ENCODE data around the gene ROBO1. TPM values are rescaled to one million over a fixed set of nuclear protein-coding genes. Genes with fewer than 3 reads are reported as not detected.

ROBO1 gene
- total and polyA plus RNA-seq, 9 donors: 26.2 to 77.2 (median 38.7) TPM

GRCh38 chr3:79639855-79640254, 127.9 kb downstream of the ROBO1 start:
- no CpG with 5 or more reads among the region's 2 CpGs for WGBS (ENCODE audit: insufficient coverage)
- Histone ChIP-seq H3K36me3 (ENCODE audit: control insufficient read depth, insufficient read depth, low read length) (no peaks in the 10 kb centered on the region), H3K4me3 (ENCODE audit: low read length) (no peak overlapping the region), H3K27me3 (ENCODE audit: control insufficient read depth, insufficient read depth, low read length) (no peaks in the 10 kb centered on the region), H3K27ac (ENCODE audit: low read length) (no peak overlapping the region), H3K4me1 (ENCODE audit: control insufficient read depth, insufficient read depth, low read length) (no peaks in the 10 kb centered on the region), H3K9me3 (replicated peaks; ENCODE audit: control insufficient read depth, low read depth, low read length) (no peaks in the 10 kb centered on the region)
- DNase-seq: no peak

DNA sequence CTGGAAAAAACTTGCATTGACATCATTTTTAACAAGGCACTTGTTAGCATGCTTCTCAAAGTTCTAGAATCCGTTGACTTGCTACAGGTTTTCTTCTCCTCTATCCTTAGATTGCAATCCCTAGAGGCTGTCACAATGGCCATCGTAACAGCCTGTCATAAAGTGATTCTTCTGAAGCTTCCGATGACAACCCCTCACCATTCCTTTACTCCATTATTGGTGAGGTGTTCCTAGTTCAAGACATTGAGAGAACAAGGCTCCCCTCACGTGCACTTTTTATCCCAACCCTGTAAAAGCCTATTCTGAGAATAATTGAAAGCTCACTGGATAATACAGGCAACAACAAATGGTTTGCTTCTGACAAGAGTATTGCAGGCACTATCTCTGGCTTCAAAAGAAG, 131.4 kb downstream of the ROBO1 start:
- Histone ChIP-seq H3K4me3 (ENCODE audit: low read length) (no peak overlapping the region), H3K27ac (ENCODE audit: low read length) (no peak overlapping the region), H3K36me3 (ENCODE audit: control insufficient read depth, insufficient read depth, low read length) (no peaks in the 10 kb centered on the region), H3K9me3 (replicated peaks; ENCODE audit: control insufficient read depth, low read depth, low read length) (no peaks in the 10 kb centered on the region), H3K27me3 (ENCODE audit: control insufficient read depth, insufficient read depth, low read length) (no peaks in the 10 kb centered on the region), H3K4me1 (ENCODE audit: control insufficient read depth, insufficient read depth, low read length) (no peaks in the 10 kb centered on the region)
- WGBS (ENCODE audit: insufficient coverage): no CpG with 5 or more reads among the region's 4 CpGs
- no peak for DNase-seq

GRCh38 chr3:79632842-79633241, 135.0 kb downstream of the ROBO1 start:
- H3K4me3 ChIP-seq (ENCODE audit: low read length): no peak overlapping the region
- H3K36me3 ChIP-seq (ENCODE audit: control insufficient read depth, insufficient read depth, low read length): no peaks in the 10 kb centered on the region
- no peaks in the 10 kb centered on the region for H3K4me1 ChIP-seq (ENCODE audit: control insufficient read depth, insufficient read depth, low read length)
- H3K27me3 ChIP-seq (ENCODE audit: control insufficient read depth, insufficient read depth, low read length): no peaks in the 10 kb centered on the region
- no peaks in the 10 kb centered on the region for H3K9me3 ChIP-seq (replicated peaks; ENCODE audit: control insufficient read depth, low read depth, low read length)
- WGBS (ENCODE audit: insufficient coverage): no CpG with 5 or more reads among the region's 1 CpG
- no peak for DNase-seq
- no peak overlapping the region for H3K27ac ChIP-seq (ENCODE audit: low read length)

DNA sequence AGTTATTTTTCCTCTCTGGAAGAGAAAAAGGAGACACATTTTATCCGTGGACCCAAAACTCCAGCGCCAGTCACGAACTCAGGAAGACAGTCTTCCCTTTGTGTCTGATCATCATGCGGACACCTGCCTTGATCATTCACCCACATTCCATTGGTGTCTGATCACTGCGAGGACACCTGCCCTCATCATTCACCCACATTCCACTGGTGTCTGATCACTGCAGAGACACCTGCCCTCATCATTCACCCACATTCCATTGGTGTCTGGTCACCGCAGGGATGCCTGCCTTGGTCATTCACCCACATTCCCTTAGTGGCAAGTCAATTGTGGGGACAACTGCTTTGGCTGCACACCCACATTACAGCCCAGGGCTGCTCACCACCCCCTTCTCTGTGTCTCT, 148.9 kb downstream of the ROBO1 start:
- H3K27me3 ChIP-seq (ENCODE audit: control insufficient read depth, insufficient read depth, low read length): no peaks in the 10 kb centered on the region
- DNase-seq: no peak
- peaks cover 36% of the 10 kb centered on the region for H3K9me3 ChIP-seq (replicated peaks; ENCODE audit: control insufficient read depth, low read depth, low read length)
- no peak overlapping the region for H3K27ac ChIP-seq (ENCODE audit: low read length)
- H3K36me3 ChIP-seq (ENCODE audit: control insufficient read depth, insufficient read depth, low read length): no peaks in the 10 kb centered on the region
- 95% methylated on average over 6 of the region's 6 CpGs for WGBS (ENCODE audit: insufficient coverage)
- no peaks in the 10 kb centered on the region for H3K4me1 ChIP-seq (ENCODE audit: control insufficient read depth, insufficient read depth, low read length)
- no peak overlapping the region for H3K4me3 ChIP-seq (ENCODE audit: low read length)

- no peaks in the 10 kb centered on the region for H3K36me3 ChIP-seq (ENCODE audit: control insufficient read depth, insufficient read depth, low read length)
- no peaks in the 10 kb centered on the region for H3K27me3 ChIP-seq (ENCODE audit: control insufficient read depth, insufficient read depth, low read length)
- DNase-seq: no peak
- H3K4me3 ChIP-seq (ENCODE audit: low read length): no peak overlapping the region
- H3K4me1 ChIP-seq (ENCODE audit: control insufficient read depth, insufficient read depth, low read length): no peaks in the 10 kb centered on the region
- WGBS (ENCODE audit: insufficient coverage): no CpG with 5 or more reads among the region's 1 CpG
- no peaks in the 10 kb centered on the region for H3K9me3 ChIP-seq (replicated peaks; ENCODE audit: control insufficient read depth, low read depth, low read length)
- no peak overlapping the region for H3K27ac ChIP-seq (ENCODE audit: low read length)
Measured at GRCh38 chr3:79606414-79606813, 161.4 kb downstream of the ROBO1 start.

DNA sequence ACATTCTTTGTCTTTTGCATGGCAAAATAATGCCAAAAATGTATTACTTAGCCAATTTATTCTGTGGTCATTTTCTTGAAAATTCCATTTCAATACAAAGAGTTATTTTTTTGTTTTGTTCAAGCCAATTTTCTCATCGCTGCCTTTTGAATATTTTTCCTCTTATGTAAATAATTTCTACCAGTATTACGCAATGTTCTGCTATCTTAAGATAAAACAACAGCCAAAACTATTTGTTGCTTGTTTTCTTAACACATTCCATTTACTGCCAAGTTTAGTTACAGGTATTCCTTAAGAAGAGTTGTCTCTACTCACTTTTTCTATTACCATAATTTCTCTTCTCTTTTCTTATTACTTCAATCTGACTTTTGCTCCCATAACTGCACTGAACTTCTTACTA, 163.1 kb downstream of the ROBO1 start:
- no peaks in the 10 kb centered on the region for H3K27me3 ChIP-seq (ENCODE audit: control insufficient read depth, insufficient read depth, low read length)
- no CpG with 5 or more reads among the region's 2 CpGs for WGBS (ENCODE audit: insufficient coverage)
- no peak for DNase-seq
- H3K9me3 ChIP-seq (replicated peaks; ENCODE audit: control insufficient read depth, low read depth, low read length): no peaks in the 10 kb centered on the region
- H3K4me1 ChIP-seq (ENCODE audit: control insufficient read depth, insufficient read depth, low read length): no peaks in the 10 kb centered on the region
- no peak overlapping the region for H3K4me3 ChIP-seq (ENCODE audit: low read length)
- no peak overlapping the region for H3K27ac ChIP-seq (ENCODE audit: low read length)
- H3K36me3 ChIP-seq (ENCODE audit: control insufficient read depth, insufficient read depth, low read length): no peaks in the 10 kb centered on the region

DNA sequence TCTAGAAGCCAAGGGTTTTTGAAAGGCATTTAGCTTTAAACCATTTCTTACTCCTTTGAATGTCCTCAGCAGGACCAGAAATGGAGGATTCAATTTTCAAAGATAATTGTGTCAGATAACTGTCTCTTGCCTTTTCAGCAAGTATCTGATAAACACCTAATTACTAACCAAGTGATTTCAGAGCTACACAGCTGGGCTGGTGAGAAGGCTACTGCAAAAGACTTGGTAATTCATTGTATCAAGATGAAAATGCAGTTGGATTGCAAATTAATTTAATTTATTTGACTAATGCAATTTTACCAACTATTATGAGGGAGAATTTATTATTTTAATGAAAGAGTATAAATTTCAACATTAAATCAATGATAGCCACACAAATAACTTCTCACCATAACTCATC, 165.4 kb downstream of the ROBO1 start:
- H3K27ac ChIP-seq (ENCODE audit: low read length): no peak overlapping the region
- H3K9me3 ChIP-seq (replicated peaks; ENCODE audit: control insufficient read depth, low read depth, low read length): no peaks in the 10 kb centered on the region
- no peaks in the 10 kb centered on the region for H3K27me3 ChIP-seq (ENCODE audit: control insufficient read depth, insufficient read depth, low read length)
- H3K4me1 ChIP-seq (ENCODE audit: control insufficient read depth, insufficient read depth, low read length): no peaks in the 10 kb centered on the region
- no peaks in the 10 kb centered on the region for H3K36me3 ChIP-seq (ENCODE audit: control insufficient read depth, insufficient read depth, low read length)
- H3K4me3 ChIP-seq (ENCODE audit: low read length): no peak overlapping the region
- no peak for DNase-seq

DNA sequence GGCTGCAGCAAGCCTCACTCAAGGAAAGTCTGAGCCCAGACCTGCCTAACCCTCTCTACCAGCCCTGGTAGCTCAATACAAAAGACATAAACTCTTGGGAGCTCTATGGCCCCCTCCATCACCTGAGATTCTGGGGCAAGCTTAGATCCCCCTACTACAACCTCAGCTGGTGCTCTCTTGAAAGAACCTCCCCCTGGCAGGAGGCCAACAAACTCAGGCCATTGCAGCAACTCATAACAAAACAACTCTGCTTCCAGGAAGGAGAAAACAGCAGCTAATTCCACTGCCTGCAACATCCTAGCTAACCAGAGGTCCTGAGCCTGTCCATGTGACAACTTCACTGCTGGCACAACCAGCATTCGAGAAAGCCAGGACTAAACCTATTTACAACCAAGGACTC, 169.2 kb downstream of the ROBO1 start:
- no peaks in the 10 kb centered on the region for H3K27me3 ChIP-seq (ENCODE audit: control insufficient read depth, insufficient read depth, low read length)
- H3K36me3 ChIP-seq (ENCODE audit: control insufficient read depth, insufficient read depth, low read length): no peaks in the 10 kb centered on the region
- DNase-seq: peak; percentile 11
- no peaks in the 10 kb centered on the region for H3K9me3 ChIP-seq (replicated peaks; ENCODE audit: control insufficient read depth, low read depth, low read length)
- no peaks in the 10 kb centered on the region for H3K4me1 ChIP-seq (ENCODE audit: control insufficient read depth, insufficient read depth, low read length)
- no peak overlapping the region for H3K27ac ChIP-seq (ENCODE audit: low read length)
- WGBS (ENCODE audit: insufficient coverage): no CpG with 5 or more reads among the region's 1 CpG
- no peak overlapping the region for H3K4me3 ChIP-seq (ENCODE audit: low read length)

DNA sequence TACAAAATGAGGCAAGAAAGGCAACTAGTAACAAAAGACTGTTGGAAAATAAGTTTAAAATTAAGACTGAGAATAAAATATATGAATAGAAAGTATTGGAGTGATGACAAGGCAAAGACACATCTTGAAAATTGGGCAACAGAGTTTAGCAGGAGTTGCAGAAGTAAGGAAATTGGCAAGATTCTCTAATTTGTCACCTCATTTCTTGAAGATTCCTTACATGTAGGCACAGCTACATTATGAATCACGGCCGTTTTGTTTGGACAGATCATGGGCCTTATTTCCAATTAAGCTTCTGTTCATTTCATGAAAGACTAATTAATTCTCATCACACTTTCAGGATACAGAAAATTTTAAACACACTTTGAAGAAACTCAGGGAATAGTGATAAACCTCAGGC, 170.1 kb downstream of the ROBO1 start:
- no peaks in the 10 kb centered on the region for H3K9me3 ChIP-seq (replicated peaks; ENCODE audit: control insufficient read depth, low read depth, low read length)
- WGBS (ENCODE audit: insufficient coverage): no CpG with 5 or more reads among the region's 2 CpGs
- H3K4me1 ChIP-seq (ENCODE audit: control insufficient read depth, insufficient read depth, low read length): no peaks in the 10 kb centered on the region
- H3K4me3 ChIP-seq (ENCODE audit: low read length): no peak overlapping the region
- no peaks in the 10 kb centered on the region for H3K36me3 ChIP-seq (ENCODE audit: control insufficient read depth, insufficient read depth, low read length)
- H3K27me3 ChIP-seq (ENCODE audit: control insufficient read depth, insufficient read depth, low read length): no peaks in the 10 kb centered on the region
- peak; percentile 24 for DNase-seq
- H3K27ac ChIP-seq (ENCODE audit: low read length): no peak overlapping the region

DNA sequence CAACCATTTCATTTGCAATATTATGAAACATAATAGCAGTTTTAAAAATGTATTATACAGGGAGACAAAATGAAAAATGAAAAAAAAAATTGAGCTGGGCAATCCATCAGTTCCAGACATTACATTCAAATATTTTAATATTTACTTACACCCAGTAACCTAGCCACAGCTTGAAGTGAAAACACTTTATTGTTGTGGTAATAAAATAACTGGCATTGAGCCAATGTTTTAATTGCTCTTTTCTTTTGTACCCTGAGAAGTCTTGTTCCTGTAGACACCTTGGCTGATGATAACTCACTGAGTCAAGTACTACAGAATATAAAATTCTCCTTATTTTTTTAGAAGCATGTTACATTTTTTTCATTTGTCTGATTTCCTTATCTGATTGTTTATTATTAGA, 180.6 kb downstream of the ROBO1 start:
- H3K27me3 ChIP-seq (ENCODE audit: control insufficient read depth, insufficient read depth, low read length): no peaks in the 10 kb centered on the region
- H3K36me3 ChIP-seq (ENCODE audit: control insufficient read depth, insufficient read depth, low read length): no peaks in the 10 kb centered on the region
- H3K4me3 ChIP-seq (ENCODE audit: low read length): no peak overlapping the region
- H3K9me3 ChIP-seq (replicated peaks; ENCODE audit: control insufficient read depth, low read depth, low read length): no peaks in the 10 kb centered on the region
- H3K27ac ChIP-seq (ENCODE audit: low read length): no peak overlapping the region
- no peaks in the 10 kb centered on the region for H3K4me1 ChIP-seq (ENCODE audit: control insufficient read depth, insufficient read depth, low read length)
- no peak for DNase-seq

DNA sequence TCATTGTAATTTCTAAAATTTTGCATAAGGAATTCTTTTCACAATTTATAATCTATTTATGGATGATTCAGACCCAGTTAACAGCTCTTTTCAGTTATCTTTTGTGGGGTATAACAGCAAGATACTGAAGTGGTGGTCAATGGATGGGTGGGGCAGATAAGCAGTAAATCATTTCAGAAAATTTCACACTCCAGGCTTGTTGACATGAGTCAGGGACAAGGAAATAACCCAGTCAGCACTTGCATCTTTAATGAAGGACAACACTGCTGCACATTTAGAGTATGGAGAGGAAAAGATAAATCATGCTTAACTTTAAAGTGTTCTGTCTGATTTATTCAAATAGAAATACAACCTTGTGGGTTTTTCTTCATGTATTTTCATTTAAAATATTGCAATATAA, 181.6 kb downstream of the ROBO1 start:
- Histone ChIP-seq H3K27me3 (ENCODE audit: control insufficient read depth, insufficient read depth, low read length) (no peaks in the 10 kb centered on the region), H3K27ac (ENCODE audit: low read length) (no peak overlapping the region), H3K9me3 (replicated peaks; ENCODE audit: control insufficient read depth, low read depth, low read length) (no peaks in the 10 kb centered on the region), H3K36me3 (ENCODE audit: control insufficient read depth, insufficient read depth, low read length) (no peaks in the 10 kb centered on the region), H3K4me3 (ENCODE audit: low read length) (no peak overlapping the region), H3K4me1 (ENCODE audit: control insufficient read depth, insufficient read depth, low read length) (no peaks in the 10 kb centered on the region)
- no peak for DNase-seq
